GM23248 (cell line): Measurements from ENCODE around the gene EYA3. TPM values are rescaled to one million over a fixed set of nuclear protein-coding genes. Genes with fewer than 3 reads are reported as not detected.

ENCODE experiments used
- DNase-seq: peaks from one replicate; pipeline ENCODE4 v3.0.0-alpha.2; 2015
- H2AFZ ChIP-seq: fragments of 200-600 bp; sonication (generic); 2 replicates; pipeline ENCODE4 v1.6.1; 2016; ENCODE audit warnings: antibody characterized with exemption
- H3F3A ChIP-seq: fragments of 200-600 bp; sonication (generic); 2 replicates; pipeline ENCODE4 v1.6.1; 2016; ENCODE audit warnings: mild to moderate bottlenecking, antibody characterized with exemption, mixed run types; ENCODE audit not compliant: insufficient read depth
- H3K27ac ChIP-seq: fragments of 200-600 bp; sonication (generic); 2 replicates; pipeline ENCODE4 v1.5.1; 2016; ENCODE audit warnings: mild to moderate bottlenecking
- H3K27me3 ChIP-seq: fragments of 200-600 bp; sonication (generic); replicated peaks from 2 replicates; pipeline ENCODE4 v1.6.1; 2016; ENCODE audit warnings: mild to moderate bottlenecking; ENCODE audit not compliant: insufficient read depth
- H3K36me3 ChIP-seq: fragments of 200-600 bp; sonication (generic); 2 replicates; pipeline ENCODE4 v1.6.1; 2016; ENCODE audit warnings: low read depth, mild to moderate bottlenecking
- H3K4me1 ChIP-seq: fragments of 200-600 bp; sonication (generic); 2 replicates; pipeline ENCODE4 v1.6.1; 2016; ENCODE audit warnings: mild to moderate bottlenecking; ENCODE audit not compliant: insufficient read depth
- H3K4me2 ChIP-seq: fragments of 200-600 bp; sonication (generic); one replicate; pipeline ENCODE4 v1.6.1; 2016; ENCODE audit warnings: mild to moderate bottlenecking; ENCODE audit not compliant: unreplicated experiment
- H3K4me3 ChIP-seq: fragments of 200-600 bp; sonication (generic); 2 replicates; pipeline ENCODE4 v1.5.1; 2016; ENCODE audit warnings: mild to moderate bottlenecking
- H3K79me2 ChIP-seq: fragments of 200-600 bp; sonication (generic); 2 replicates; pipeline ENCODE4 v1.6.1; 2016; ENCODE audit warnings: mild to moderate bottlenecking; ENCODE audit not compliant: insufficient read depth
- H3K9ac ChIP-seq: fragments of 200-600 bp; sonication (generic); 2 replicates; pipeline ENCODE4 v1.6.1; 2016; ENCODE audit warnings: mild to moderate bottlenecking
- H3K9me2 ChIP-seq: fragments of 200-600 bp; sonication (generic); 2 replicates; pipeline ENCODE4 v1.6.1; 2016; ENCODE audit warnings: mixed run types, mild to moderate bottlenecking, moderate library complexity; ENCODE audit not compliant: insufficient read depth
- H3K9me3 ChIP-seq: fragments of 200-600 bp; sonication (generic); one replicate; pipeline ENCODE4 v1.6.1; 2017; ENCODE audit warnings: low read depth
- H4K20me1 ChIP-seq: fragments of 200-600 bp; sonication (generic); 2 replicates; pipeline ENCODE4 v1.6.0; 2016; ENCODE audit not compliant: insufficient read depth
- EZH2 ChIP-seq: fragments of 200-600 bp; sonication (generic); IDR thresholded peaks from 2 replicates; pipeline ENCODE4 v1.6.1; 2018; ENCODE audit warnings: antibody characterized with exemption, mild to moderate bottlenecking; ENCODE audit not compliant: insufficient read depth, poor library complexity, severe bottlenecking
- EZH2phosphoT487 ChIP-seq: fragments of 200-600 bp; sonication (generic); IDR thresholded peaks from 2 replicates; pipeline ENCODE4 v1.6.1; 2018; ENCODE audit warnings: antibody characterized with exemption, moderate library complexity, mild to moderate bottlenecking, low read depth; ENCODE audit not compliant: insufficient read depth
- WGBS, 2 experiments: methylation state at CpG; one replicate each; pipeline ENCODE4 v1.1.6; 2015 to 2017; ENCODE audit warnings: low lambda C conversion rate in 2 of 2, low coverage in 1 of 2; ENCODE audit errors: missing lambda C conversion rate in 2 of 2; 5-methylcytosine and 5-hydroxymethylcytosine counted together
- in situ Hi-C: fragments of 300-500 bp; cut with MboI; formaldehyde crosslinking; loops from 2 replicates; pipeline ENCODE4 v1.15.0; 2020
- polyA plus RNA-seq: library from polyadenylated mRNA; unstranded; fragments of >200 nt; fragmentation: Nextera tagmentation; extraction: Ambion mirVana; gene quantifications from 2 replicates; pipeline ENCODE4 v1.2.1, GENCODE V29; 2016
- total RNA-seq: library from RNA; depleted of rRNA; stranded (reverse); fragments of >200 nt; shearing (Covaris generic); gene quantifications from 2 replicates; pipeline ENCODE4 v1.2.3, GENCODE V29; 2014

The EYA3 gene
- total and polyA plus RNA-seq, 2 experiments from 2014 or later = 9.1 to 16.9 TPM

DNA sequence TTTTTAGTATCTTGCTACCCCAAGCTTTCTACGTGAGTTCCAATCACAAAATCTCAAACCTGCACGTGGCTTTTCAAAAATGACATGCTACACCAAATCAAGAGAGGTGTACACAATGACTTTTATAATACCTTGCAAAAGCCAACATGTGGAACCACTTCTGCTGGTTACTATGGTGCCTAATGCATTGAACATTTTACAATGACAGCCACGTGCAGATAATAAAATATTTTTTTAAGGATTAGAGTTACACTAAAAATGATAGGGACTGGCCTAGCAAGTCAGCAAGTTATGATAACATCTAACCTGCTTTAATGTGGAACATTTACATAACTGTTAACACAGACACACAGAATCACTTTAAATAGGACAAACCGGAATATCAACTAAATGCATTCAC, 30.2 kb downstream of the EYA3 start:
- Histone ChIP-seq H3K4me3 (no peak overlapping the region), H3K27ac (no peak overlapping the region), H3K79me2 (peaks cover 74% of the 10 kb centered on the region), H3F3A (no peaks in the 10 kb centered on the region), H3K27me3 (no peaks in the 10 kb centered on the region), H3K9me3 (no peaks in the 10 kb centered on the region), H2AFZ (no peak overlapping the region), H3K9ac (no peak overlapping the region), H3K4me1 (0 out of 2 replicates have a peak, but pooled peaks cover 5% of the 10 kb centered on the region), H3K4me2 (no peak overlapping the region), H4K20me1 (no peaks in the 10 kb centered on the region), H3K9me2 (no peaks in the 10 kb centered on the region), H3K36me3 (no peaks in the 10 kb centered on the region)
- in situ Hi-C loops = no loop called here
- DNase-seq = no peak
- TF ChIP-seq EZH2phosphoT487 (no peak), EZH2 (no peak)
- 66 to 69% methylated on average over 4 of the region's 4 CpGs for WGBS, 2 experiments

DNA sequence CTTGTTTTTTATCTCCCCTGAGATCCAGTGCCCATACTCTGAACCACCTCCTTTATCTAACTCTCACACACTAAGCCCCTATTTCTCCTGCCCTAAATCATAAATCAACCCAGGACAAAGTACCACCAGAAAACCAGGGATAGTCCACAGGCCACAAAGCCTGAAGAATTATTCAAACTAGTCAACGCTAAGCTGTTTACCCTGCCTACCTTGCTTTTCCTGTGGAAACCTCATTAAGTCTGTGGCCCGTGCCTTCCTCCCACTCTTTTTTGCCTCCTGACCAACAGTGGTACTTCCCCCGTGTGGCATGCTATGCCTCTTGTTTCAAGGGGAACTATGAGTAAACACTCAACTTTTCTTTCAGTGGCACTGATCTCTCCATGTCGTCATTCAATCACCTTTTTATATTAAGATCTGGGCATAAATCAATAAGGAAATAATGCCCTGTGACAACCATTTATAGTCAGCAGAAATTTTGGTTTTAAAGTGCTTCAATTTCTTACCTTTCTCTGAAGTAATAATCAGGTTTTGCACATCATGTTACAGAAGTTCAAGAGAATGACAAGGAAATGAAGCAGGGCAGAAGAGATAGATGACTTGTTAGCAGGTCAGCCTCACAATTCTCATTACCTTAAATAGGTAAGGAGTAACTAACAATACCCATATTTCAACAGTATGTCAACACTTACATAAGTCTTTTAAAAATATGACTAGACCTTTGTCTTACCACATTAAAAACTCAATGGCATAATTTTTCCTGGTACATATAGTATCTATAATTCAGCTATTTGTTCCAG, 32.1 kb downstream of the EYA3 start:
- H4K20me1 ChIP-seq = no peaks in the 10 kb centered on the region
- H3K27ac ChIP-seq = no peak overlapping the region
- no peak overlapping the region for H3K4me3 ChIP-seq
- H3K9ac ChIP-seq = no peak overlapping the region
- no peaks in the 10 kb centered on the region for H3F3A ChIP-seq
- H3K9me2 ChIP-seq = no peaks in the 10 kb centered on the region
- 96 to 98% methylated on average over 4 of the region's 4 CpGs for whole genome bisulfite sequencing, 2 experiments
- H2AFZ ChIP-seq = no peak overlapping the region
- no peak overlapping the region for H3K4me2 ChIP-seq
- no peaks in the 10 kb centered on the region for H3K36me3 ChIP-seq
- no peaks in the 10 kb centered on the region for H3K9me3 ChIP-seq
- no peak for TF ChIP-seq EZH2phosphoT487
- no peak for TF ChIP-seq EZH2
- no peak for DNase-seq
- no peaks in the 10 kb centered on the region for H3K27me3 ChIP-seq
- H3K79me2 ChIP-seq = peaks cover 56% of the 10 kb centered on the region
- in situ Hi-C loops = no loop called here
- 0 out of 2 replicates have a peak, but pooled peaks cover 5% of the 10 kb centered on the region for H3K4me1 ChIP-seq

DNA sequence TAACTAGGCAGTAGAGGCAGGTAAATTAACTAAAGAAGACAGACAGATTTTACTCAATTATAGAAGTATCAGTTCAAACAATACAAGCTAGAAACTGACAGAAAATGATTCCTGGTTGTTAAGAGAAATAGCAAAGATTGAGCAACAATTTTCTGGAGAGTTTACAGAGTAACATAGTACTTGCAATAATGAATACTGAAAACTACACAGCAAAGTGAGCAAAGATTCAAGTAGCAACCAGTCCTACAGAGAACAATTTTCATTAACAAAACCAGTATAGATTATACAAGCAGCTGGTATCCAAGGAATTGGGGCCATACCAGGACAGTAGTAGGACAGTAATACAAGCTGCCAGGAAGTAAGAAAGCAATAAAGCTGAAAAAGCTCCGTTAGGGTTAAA, 37.6 kb downstream of the EYA3 start:
- 100% methylated on average over 1 of the region's 1 CpG for WGBS, 2 experiments
- Histone ChIP-seq H3K9ac (no peak overlapping the region), H2AFZ (no peak overlapping the region), H3K4me1 (peaks cover 4% of the 10 kb centered on the region), H3F3A (peaks cover 6% of the 10 kb centered on the region; the same call in 1 of the 2 replicates), H3K9me3 (no peaks in the 10 kb centered on the region), H3K4me3 (no peak overlapping the region), H3K36me3 (peaks cover 7% of the 10 kb centered on the region; the same call in 1 of the 2 replicates), H4K20me1 (no peaks in the 10 kb centered on the region), H3K27ac (no peak overlapping the region), H3K27me3 (no peaks in the 10 kb centered on the region), H3K9me2 (no peaks in the 10 kb centered on the region), H3K79me2 (0 out of 2 replicates have a peak, but pooled peaks cover 7% of the 10 kb centered on the region), H3K4me2 (no peak overlapping the region)
- in situ Hi-C loops = no loop called here
- no peak for DNase-seq
- TF ChIP-seq EZH2phosphoT487 (no peak), EZH2 (no peak)

DNA sequence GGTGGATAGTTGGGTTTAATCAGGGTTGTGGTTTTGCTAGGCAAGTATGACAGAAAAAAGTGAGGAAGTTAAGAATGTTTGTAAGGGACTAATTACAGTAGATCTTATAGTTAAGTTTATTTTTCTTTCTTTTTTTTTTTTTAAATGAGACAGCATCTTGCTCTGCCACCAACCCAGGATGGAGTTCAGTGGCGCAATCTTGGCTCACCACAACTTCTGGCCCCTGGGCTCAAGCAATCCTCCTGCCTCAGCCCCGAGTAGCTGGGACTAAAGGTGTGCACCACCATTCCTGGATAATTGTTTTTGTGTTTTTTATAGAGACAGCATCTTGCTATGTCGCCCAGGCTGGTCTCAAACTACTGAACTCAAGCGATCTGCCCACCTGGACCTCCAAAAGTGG, 41.7 kb downstream of the EYA3 start:
- no peak for DNase-seq
- no peaks in the 10 kb centered on the region for H4K20me1 ChIP-seq
- no peaks in the 10 kb centered on the region for H3K27me3 ChIP-seq
- TF ChIP-seq EZH2 (no peak), EZH2phosphoT487 (no peak)
- WGBS, 2 experiments = 96 to 97% methylated on average over 4 of the region's 4 CpGs
- H3K9ac ChIP-seq = no peak overlapping the region
- no peak overlapping the region for H3K4me3 ChIP-seq
- H3K9me3 ChIP-seq = no peaks in the 10 kb centered on the region
- H3K79me2 ChIP-seq = peaks cover 22% of the 10 kb centered on the region
- H3F3A ChIP-seq = peaks cover 9% of the 10 kb centered on the region; the same call in 1 of the 2 replicates
- no peak overlapping the region for H2AFZ ChIP-seq
- peaks cover 6% of the 10 kb centered on the region for H3K4me1 ChIP-seq
- no peak overlapping the region for H3K27ac ChIP-seq
- in situ Hi-C loops = no loop called here
- H3K9me2 ChIP-seq = no peaks in the 10 kb centered on the region
- peaks cover 7% of the 10 kb centered on the region; the same call in 1 of the 2 replicates for H3K36me3 ChIP-seq
- H3K4me2 ChIP-seq = no peak overlapping the region
